ENCODE measurements around the gene ZNF99.

DNA sequence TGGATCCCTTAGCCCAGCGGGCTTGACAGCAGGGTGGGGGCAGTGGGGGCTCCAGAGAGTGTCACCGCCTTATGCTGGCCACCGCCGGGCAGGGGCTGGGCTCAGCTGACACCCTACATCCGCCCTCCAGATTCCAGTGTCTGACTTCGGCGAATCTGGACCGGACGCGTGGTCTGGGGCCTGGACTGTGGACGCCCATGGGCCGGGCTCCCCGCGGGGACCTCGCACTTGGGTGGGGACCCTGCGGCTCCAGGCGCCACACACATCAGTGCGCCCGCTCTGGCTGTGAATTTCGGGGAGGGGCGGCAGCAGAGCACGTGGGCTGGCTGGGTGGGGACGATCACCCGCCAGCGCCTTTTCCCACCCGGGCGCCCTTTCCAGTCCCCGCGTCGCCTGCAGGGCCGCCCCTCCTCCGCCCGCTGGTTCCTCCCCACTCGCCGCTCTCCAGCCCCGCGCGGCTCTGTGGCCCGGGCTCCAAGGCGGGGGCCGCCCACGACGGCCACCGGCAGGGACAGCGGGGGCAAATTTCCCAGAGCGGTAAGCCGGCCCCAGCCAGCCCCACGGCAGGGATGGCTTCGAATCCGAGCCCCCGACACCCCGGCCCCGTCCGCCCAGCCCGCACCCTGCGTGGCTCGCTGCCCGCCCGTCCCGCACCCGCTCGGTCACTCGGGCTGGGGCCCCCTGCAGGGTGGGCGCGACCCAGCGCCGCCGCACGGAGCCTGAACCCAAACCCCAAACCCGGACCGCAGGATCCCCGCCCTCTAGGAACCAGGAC lies 23.3 kb upstream of the ZNF99 start:
- no peak for TF ChIP-seq POLR2A (IDR thresholded peaks at IDR 0.05)
- TF ChIP-seq, protein P1, sequence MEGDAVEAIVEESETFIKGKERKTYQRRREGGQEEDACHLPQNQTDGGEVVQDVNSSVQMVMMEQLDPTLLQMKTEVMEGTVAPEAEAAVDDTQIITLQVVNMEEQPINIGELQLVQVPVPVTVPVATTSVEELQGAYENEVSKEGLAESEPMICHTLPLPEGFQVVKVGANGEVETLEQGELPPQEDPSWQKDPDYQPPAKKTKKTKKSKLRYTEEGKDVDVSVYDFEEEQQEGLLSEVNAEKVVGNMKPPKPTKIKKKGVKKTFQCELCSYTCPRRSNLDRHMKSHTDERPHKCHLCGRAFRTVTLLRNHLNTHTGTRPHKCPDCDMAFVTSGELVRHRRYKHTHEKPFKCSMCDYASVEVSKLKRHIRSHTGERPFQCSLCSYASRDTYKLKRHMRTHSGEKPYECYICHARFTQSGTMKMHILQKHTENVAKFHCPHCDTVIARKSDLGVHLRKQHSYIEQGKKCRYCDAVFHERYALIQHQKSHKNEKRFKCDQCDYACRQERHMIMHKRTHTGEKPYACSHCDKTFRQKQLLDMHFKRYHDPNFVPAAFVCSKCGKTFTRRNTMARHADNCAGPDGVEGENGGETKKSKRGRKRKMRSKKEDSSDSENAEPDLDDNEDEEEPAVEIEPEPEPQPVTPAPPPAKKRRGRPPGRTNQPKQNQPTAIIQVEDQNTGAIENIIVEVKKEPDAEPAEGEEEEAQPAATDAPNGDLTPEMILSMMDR (IDR thresholded peaks at IDR 0.05), result no peak
